Measurements from ENCODE around the gene TMC2. TPM values are rescaled to one million over a fixed set of nuclear protein-coding genes. Genes with fewer than 3 reads are reported as not detected.

TMC2 gene
- polyA plus RNA-seq, 1 experiment: not detected

GRCh38 chr20:2618815-2619214 is 82.4 kb downstream of the TMC2 start:
- TF ChIP-seq CTCF (IDR thresholded peaks at IDR 0.05; ENCODE audit: low read depth, low read length): no peak

GRCh38 chr20:2619337-2619736 is 83.0 kb downstream of the TMC2 start:
- ChIA-PET POLR2A (no interaction called here), CTCF (interaction anchor here (0.7 kb wide), 1 partner anchor 343 kb away, joined by 3 read pairs; no protein-coding TSS in a partner anchor)
- no peak for TF ChIP-seq CTCF (IDR thresholded peaks at IDR 0.05; ENCODE audit: low read depth, low read length)

More at GRCh38 chr20:2618815-2619214, 82.4 kb downstream of the TMC2 start:
- H3K27ac ChIP-seq (ENCODE audit: low read depth, low read length): no peak overlapping the region
- H3K4me3 ChIP-seq (ENCODE audit: low read depth, low read length): no peak overlapping the region
- peaks cover 9% of the 10 kb centered on the region for H3K27me3 ChIP-seq (ENCODE audit: control insufficient read depth, insufficient read depth, low read length)
- ChIA-PET POLR2A (no interaction called here), CTCF (interaction anchor here (0.7 kb wide), 1 partner anchor 344 kb away, joined by 3 read pairs; no protein-coding TSS in a partner anchor)
- peaks cover 9% of the 10 kb centered on the region for H3K9me3 ChIP-seq (ENCODE audit: control insufficient read depth, insufficient read depth, low read length)
- no peak for DNase-seq (ENCODE audit: low read depth, low spot score)

GRCh38 chr20:2619961-2620595 is 83.7 kb downstream of the TMC2 start:
- DNase-seq (ENCODE audit: low read depth, low spot score): no peak
- ChIA-PET POLR2A (no interaction called here), CTCF (no interaction called here)
- Histone ChIP-seq H3K27me3 (ENCODE audit: control insufficient read depth, insufficient read depth, low read length) (peaks cover 15% of the 10 kb centered on the region), H3K4me3 (ENCODE audit: low read depth, low read length) (no peak overlapping the region), H3K9me3 (ENCODE audit: control insufficient read depth, insufficient read depth, low read length) (peaks cover 9% of the 10 kb centered on the region), H3K27ac (ENCODE audit: low read depth, low read length) (no peak overlapping the region)
- no peak for TF ChIP-seq CTCF (IDR thresholded peaks at IDR 0.05; ENCODE audit: low read depth, low read length)

More at GRCh38 chr20:2619337-2619736, 83.0 kb downstream of the TMC2 start:
- DNase-seq (ENCODE audit: low read depth, low spot score): no peak
- Histone ChIP-seq H3K4me3 (ENCODE audit: low read depth, low read length) (no peak overlapping the region), H3K27me3 (ENCODE audit: control insufficient read depth, insufficient read depth, low read length) (peaks cover 12% of the 10 kb centered on the region), H3K27ac (ENCODE audit: low read depth, low read length) (no peak overlapping the region), H3K9me3 (ENCODE audit: control insufficient read depth, insufficient read depth, low read length) (peaks cover 9% of the 10 kb centered on the region)

GRCh38 chr20:2624190-2624589 is 87.8 kb downstream of the TMC2 start:
- no peak overlapping the region for H3K4me3 ChIP-seq (ENCODE audit: low read depth, low read length)
- CTCF ChIA-PET: no interaction called here
- POLR2A ChIA-PET: no interaction called here
- H3K27me3 ChIP-seq (ENCODE audit: control insufficient read depth, insufficient read depth, low read length): peaks cover 7% of the 10 kb centered on the region
- H3K9me3 ChIP-seq (ENCODE audit: control insufficient read depth, insufficient read depth, low read length): peaks cover 13% of the 10 kb centered on the region
- no peak for TF ChIP-seq CTCF (IDR thresholded peaks at IDR 0.05; ENCODE audit: low read depth, low read length)
- H3K27ac ChIP-seq (ENCODE audit: low read depth, low read length): no peak overlapping the region
- no peak for DNase-seq (ENCODE audit: low read depth, low spot score)

- peaks cover 7% of the 10 kb centered on the region for H3K9me3 ChIP-seq (ENCODE audit: control insufficient read depth, insufficient read depth, low read length)
- ChIA-PET POLR2A (no interaction called here), CTCF (no interaction called here)
- no peak for TF ChIP-seq CTCF (IDR thresholded peaks at IDR 0.05; ENCODE audit: low read depth, low read length)
- no peak overlapping the region for H3K4me3 ChIP-seq (ENCODE audit: low read depth, low read length)
- DNase-seq (ENCODE audit: low read depth, low spot score): no peak
- H3K27ac ChIP-seq (ENCODE audit: low read depth, low read length): no peak overlapping the region
- peaks cover 7% of the 10 kb centered on the region for H3K27me3 ChIP-seq (ENCODE audit: control insufficient read depth, insufficient read depth, low read length)
Measured at GRCh38 chr20:2625062-2625461, 88.7 kb downstream of the TMC2 start.
